Measurements from ENCODE around the gene PRR12.
A peak's percentile ranks its signal among the peaks of the same experiment; 100 is the strongest.

PRR12 gene

DNA sequence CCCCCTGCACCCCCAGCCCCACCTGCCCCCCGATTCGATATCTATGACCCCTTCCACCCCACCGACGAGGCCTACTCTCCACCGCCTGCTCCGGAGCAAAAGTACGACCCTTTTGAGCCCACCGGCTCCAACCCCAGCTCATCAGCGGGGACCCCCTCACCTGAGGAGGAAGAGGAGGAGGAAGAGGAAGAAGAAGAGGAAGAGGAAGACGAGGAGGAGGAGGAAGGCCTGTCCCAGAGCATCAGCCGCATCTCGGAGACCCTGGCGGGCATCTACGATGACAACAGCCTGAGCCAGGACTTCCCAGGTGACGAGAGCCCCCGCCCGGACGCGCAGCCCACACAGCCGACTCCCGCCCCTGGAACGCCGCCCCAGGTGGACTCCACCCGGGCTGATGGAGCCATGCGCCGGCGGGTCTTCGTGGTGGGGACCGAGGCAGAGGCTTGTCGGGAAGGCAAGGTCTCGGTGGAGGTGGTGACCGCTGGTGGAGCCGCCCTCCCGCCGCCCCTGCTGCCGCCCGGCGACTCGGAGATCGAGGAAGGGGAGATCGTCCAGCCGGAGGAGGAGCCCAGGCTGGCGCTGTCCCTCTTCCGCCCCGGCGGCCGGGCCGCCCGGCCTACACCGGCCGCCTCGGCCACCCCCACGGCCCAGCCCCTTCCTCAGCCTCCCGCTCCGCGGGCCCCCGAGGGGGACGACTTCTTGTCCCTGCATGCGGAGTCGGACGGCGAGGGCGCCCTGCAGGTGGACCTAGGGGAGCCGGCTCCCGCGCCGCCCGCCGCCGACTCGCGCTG lies 60.2 kb downstream of the PRR12 start:
- no peak for DNase-seq

DNA sequence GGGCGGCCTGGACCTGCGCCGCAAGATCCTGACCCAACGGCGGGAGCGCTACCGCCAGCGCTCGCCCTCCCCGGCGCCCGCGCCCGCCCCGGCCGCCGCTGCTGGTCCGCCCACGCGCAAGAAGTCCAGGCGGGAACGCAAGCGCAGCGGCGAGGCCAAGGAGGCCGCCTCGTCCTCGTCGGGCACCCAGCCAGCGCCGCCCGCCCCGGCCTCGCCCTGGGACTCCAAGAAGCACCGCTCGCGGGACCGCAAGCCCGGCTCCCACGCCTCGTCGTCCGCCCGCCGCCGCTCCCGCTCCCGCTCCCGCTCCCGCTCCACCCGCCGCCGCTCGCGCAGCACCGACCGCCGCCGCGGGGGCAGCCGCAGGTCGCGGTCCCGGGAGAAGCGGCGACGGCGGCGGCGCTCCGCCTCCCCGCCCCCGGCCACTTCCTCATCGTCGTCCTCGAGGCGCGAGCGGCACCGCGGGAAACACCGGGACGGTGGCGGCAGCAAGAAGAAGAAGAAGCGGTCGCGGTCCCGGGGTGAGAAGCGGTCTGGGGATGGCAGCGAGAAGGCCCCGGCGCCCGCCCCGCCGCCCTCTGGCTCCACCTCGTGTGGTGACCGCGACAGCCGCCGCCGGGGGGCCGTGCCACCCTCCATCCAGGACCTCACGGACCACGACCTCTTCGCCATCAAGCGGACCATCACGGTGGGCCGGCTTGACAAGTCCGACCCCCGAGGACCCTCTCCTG lies 61.0 kb downstream of the PRR12 start:
- no peak for DNase-seq

DNA sequence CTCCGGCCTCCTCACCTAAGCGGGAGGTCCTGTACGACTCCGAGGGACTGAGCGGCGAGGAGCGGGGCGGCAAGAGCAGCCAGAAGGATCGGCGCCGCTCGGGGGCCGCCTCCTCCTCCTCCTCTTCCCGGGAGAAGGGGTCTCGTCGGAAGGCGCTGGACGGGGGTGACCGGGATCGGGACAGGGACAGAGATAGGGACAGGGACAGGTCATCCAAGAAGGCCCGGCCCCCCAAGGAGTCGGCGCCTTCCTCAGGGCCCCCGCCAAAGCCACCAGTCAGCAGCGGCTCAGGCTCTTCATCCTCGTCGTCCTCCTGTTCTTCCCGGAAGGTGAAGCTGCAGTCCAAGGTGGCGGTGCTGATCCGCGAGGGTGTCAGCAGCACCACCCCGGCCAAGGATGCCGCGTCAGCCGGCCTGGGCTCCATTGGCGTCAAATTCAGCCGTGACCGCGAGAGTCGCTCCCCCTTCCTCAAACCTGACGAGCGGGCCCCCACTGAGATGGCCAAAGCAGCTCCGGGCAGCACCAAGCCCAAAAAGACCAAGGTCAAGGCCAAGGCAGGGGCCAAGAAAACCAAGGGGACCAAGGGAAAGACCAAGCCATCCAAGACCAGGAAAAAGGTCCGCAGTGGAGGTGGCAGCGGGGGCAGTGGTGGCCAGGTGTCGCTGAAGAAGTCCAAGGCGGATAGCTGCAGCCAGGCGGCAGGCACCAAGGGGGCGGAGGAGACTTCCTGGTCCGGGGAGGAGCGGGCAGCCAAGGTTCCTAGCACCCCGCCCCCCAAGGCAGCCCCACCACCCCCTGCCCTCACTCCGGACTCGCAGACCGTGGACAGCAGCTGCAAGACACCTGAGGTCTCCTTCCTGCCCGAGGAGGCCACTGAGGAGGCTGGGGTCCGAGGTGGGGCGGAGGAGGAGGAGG lies 61.8 kb downstream of the PRR12 start:
- DNase-seq = no peak

DNA sequence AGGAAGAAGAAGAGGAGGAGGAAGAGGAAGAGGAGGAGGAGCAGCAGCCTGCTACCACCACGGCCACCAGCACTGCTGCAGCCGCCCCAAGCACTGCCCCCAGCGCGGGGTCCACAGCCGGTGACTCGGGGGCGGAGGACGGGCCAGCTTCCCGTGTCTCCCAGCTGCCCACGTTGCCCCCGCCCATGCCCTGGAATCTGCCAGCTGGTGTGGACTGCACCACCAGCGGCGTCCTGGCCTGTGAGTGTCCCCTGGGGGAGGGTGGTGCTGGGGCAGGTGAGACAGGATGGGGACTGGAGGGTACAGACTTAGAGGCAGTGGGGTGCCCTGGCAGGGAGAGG lies 62.5 kb downstream of the PRR12 start:
- no peak for DNase-seq

DNA sequence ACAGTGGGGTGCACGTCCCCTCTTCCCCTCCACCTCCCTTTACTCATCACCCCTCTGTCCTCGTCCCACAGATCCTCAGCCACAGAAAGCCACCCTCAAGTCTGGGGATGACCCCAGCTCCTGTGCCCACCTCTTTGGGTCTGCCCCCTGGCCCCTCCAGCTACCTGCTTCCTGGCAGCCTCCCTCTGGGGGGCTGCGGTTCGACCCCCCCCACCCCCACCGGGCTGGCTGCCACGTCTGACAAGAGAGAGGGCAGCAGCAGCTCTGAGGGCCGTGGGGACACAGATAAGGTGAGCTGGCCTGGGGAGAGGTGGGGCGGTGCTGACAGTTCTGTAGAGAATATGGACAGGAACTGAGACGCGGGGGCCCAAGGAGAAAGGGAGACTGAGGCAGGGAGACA lies 63.6 kb downstream of the PRR12 start:
- DNase-seq = no peak

DNA sequence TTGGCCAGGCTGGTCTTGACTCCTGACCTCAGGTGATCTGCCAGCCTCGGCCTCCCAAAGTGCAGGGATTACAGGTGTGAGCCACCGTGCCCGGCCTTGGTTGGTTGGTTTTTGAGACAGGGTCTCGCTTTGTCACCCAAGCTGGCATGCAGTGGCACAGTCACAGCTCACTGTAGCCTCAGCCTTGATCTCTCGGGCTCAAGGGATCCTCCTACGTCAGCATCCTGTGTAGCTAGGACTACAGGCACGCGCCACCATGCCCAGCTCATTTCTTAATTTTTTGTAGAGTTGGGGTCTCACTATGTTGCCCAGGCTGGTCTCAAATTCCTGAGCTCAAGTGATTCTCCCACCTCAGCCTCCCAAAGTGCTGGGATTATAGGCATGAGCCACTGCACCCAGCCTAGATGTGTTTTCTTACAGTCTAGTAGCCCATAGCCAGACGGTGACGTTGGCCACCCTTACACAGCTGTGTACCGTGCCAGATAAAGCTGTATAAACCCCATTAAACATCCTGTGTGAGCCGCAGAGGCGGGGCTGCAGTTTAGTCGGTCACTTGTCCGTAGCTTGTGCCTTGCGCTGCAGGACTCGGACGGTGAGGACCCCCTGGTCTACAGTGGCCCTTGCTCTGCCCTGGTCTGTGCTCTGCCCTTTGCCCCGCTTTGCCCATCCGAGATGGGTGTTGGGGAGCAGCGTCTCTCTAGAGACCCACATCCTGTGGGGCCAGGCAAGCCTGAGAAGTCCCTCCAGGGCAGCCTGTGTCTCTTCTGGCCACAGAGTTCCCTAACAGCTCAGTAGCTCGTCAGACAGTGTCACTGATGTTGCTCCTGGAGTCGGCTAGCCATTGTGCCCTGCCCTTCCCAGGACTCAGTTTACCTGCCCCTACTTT lies 64.8 kb downstream of the PRR12 start:
- no peak for DNase-seq

DNA sequence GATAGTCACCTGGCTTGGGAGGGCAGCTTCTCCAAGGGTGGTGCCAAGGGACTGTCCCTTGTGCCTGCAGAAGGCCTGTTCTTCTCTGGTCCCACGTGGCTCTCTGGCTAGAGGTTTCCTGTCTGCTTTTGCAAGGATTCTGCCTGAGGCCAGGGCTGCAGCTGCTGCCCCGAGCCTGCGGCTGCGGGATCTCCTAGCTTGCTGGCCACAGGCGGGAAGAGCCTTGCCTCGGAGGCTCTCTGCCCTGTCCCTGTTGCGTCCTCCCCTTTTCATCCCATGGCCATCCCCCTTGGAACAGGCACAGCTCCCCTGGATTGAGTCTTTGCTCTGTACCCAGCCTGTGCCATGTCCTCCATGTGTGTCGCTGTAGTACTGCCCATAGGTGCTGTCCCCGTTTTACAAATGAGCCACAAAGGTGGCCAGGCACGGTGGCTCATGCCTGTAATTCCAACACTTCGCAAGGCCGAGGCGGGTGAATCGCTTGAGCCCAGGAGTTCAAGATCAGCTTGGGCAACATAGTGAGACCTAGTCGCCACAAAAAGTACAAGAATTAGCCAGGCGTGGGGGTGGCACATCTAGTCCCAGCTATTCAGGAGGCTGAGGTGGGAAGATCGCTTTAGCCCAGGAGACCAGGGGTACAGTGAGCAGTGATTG lies 65.6 kb downstream of the PRR12 start:
- DNase-seq = no peak

DNA sequence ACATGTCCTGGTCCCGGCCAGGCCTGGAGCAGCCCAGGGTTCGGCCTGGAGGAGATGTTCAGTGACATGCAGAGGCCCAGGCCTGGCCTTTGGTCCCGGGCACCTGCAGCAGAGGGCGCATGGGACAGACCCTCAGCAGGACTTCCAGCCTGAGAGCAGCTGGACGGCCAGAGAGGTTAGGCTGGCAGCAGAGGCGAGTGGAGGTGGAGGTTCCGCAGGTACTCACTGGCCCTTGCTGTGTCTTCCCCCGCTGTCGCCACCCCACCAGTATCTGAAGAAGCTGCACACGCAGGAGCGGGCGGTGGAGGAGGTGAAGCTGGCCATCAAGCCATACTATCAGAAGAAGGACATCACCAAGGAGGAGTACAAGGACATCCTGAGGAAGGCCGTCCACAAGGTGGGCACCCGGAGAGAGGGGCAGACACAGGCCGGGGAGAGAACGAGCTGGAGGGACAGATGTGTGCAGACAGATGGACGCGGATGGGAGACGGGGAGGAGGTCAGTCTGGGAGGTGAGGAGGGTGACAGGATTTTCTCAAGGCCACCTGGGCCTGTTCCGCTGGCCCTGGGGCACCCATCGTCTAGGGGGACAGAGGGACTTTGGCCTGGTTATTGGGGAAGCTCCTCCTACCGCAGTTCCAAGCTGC lies 66.6 kb downstream of the PRR12 start:
- DNase-seq = no peak

DNA sequence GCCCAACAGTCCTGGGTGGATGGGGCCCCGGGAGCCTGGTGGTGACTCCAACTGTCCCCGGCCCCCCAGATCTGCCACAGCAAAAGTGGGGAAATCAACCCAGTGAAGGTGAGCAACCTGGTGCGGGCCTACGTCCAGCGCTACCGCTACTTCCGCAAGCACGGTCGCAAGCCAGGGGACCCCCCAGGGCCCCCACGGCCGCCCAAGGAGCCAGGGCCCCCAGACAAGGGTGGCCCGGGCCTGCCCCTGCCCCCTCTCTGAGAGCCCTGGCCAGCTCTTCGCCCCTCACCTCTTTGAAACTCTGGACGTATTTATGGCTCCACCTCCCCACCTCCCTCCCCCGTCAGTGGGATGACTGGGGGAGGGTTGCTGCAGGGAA lies 67.1 kb downstream of the PRR12 start:
- DNase-seq = no peak

DNA sequence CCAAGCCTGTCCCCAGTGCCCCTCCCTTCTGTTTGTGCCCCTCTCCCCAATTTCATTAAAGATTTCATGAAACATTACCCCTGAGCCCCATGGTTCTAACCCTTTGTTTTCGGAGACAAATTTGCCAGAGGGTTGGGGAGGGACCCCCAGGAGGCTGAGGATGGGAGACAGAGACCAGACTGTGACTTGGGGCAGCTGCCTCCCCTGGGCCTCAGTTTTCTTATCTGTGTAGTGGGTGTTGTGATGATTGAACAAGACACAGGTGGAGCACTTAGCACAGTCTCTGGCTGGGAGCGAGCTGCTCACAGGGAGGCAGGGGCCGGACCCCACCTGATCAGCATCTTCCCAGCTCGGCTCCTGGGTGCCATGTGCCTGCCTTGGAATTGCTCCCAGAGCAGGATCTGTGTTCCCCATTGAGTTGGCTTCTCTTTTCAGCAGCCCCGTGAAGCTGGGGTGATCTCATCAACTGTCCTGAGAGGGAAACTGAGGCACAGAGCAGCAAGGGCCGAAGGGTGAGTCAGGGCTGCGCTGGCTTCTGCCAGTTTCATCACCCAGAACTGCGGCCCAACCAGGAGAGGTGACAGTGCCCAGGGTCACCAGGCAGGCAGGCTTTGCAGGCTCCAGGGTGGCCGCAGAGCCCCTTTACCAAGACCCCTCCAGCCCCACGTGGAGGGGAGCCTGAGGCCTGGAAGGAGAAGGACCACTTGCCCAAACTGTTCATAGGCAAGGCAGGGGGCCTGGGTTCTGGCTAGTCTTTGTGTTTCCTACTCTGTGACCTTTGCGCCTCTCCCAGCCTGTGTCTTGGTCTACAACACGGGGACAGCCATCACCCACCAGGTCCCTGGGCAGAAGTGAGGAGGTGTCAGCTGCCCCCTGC lies 67.8 kb downstream of the PRR12 start:
- DNase-seq = no peak

DNA sequence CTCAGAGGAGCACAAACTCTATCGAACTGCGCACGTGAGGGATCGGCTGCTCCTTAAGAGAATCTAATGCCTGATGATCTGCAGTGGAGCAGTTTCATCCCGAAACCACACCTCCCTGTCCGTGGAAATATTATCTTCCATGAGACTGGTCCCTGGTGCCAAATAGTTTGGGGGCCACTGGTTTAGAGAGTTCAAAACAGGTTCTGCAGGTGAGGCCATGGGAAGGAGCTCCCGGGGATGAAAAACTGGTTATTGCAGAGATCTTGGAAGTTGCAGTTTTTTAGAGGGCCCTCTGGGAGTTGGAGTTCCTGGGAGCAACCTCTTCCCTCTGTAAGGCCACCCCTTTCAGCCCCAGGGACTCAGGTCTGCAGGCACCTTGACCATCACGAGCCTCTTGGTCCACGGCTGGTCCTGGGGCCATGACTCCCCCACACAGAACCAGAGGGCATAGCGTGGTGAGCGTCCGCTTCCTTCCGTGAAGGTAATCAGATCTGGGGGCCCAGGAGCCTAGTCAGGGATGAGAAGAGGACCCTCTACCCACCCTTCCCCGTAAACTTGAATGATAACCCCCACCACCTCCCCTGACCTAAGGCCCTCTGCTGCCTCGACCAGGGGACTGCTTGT lies 69.5 kb downstream of the PRR12 start:
- DNase-seq = no peak

DNA sequence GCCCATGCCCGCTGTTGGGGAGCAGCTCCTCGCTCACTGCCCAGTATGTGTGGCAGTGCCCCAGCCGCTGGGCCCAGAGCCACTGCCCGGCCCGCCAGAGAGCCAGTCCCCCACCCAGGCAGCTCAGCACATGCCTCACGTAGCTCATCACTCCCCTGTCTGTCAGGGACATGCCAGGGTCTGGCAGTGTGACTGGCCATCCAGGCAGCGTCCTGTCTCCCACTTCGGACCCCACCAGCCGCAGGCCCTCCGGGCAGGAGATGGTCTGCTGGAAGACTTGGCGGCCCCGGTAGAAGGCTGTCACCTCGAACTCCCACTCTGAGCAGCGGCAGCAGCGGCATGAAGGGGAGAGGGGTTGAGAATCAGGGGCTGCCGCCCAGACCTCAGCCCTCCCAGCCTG lies 71.0 kb downstream of the PRR12 start:
- DNase-seq = no peak

DNA sequence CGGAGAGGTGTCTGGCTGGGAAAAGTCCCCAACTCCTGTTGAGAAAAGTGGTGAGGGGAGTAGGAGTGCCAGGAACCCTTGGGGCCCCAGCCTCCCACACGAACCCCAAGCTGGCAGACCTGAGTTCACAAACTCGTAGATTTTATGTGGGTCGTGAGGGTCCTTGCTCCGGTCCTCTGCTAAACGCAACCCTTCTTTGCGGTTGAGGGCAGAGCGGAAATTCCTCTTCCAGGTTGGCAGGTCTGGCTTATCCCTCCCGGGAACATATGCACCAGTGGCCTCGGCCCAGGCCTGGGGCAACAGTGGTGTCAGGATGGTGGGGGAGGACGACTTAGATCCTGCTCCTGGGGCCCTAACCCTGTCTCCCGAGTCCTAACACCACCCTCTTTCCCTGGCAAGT lies 72.2 kb downstream of the PRR12 start:
- no peak for DNase-seq

DNA sequence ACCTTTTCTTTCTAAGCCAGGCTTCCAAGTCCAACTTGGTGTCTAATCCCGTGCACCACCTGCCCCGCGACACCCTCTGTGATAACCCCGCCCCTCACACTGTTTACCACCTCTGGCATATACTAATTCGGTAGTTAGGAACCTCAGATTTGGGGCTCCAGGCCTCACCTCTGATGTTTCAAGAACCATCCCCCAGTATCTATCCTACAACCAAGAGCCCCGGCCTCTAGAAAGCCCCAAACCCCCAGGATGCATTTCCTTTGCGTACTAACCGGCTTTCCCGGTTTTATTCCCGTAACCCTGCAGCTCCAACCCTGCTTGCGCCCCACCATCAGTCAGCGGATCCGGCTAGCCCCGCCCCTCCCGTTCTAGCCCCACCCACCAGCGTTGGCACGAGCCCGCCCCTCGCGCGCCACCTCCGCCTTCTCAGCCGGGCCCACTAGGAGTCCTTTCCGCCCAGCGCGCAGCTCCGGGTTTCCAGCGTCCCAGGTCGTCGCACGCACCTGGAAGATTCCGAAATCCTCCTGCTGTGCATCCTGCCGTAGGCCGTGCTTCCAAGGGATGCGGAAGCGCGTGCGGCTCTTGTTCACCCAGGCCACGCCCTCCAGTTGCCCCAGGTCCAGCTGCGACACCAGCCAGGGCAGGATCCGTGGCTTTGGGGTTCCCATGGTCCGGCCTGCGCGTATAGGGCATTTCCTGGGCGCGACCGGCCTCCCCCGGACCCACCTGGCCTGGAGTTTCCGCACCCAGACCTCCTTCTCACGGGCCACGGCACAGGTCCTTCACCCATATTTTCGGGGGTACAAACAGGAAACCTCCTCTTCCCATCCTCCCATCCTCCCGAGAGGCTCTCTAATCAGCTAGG lies 73.4 kb downstream of the PRR12 start:
- peak; percentile 79 for DNase-seq

DNA sequence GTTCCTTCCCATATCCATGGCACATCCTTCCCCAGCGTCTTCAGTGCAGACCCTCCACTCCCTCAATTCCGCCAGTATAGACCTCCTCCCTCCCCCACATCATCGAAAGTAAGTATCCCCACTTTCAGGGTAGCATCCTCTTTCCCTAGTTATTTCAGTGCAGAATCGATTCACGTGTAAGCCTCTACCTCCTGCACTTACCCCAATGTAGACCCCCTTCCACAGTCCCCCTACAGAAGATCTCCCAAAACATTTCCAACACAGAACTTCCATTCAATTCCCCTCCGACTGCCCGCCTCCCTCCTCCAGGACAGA lies 74.0 kb downstream of the PRR12 start:
- peak; percentile 47 for DNase-seq

DNA sequence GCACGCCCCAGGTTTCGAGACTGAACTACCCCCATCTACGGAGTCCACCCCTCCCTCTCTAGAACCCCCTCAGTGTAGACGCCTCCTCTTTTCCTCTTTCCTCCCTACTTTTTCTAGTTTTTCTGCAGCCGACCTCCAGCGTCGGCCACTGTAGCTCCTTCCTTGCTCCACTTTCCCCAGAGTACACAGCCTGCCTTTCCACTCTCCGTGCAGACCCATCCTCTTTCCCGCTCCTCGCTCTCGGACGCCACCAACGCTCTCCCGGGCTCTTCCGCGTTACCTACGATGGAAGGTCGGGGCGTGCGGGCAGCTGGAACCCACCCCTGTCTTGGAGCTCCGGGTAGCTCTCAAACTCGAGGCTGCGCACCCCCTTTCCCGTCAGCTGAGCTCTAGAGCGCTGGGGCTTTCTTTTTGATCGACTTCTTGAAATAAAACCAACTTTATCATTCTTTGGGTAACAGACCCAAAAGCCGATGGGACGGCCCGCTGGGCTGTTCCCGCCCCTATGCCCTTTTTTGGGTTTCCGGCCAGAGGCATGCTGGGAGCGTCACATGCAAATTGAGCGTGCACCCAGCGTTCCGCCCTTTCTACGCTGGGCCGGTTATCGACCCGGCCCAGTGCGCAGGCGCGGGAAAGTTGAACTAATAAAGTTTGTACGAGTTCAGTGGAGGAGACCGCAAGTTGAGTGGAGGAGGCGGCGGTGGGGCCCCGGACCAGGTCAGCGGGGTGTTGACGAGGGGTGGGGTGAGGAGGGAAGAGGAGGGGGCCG lies 74.6 kb downstream of the PRR12 start, which contains the start of the genes BCL2L12 and IRF3:
Gene BCL2L12 (plus strand): TSS at position 583 of the 769 bp plus-strand sequence. CDS start 760 bp downstream, outside the sequence.
Gene IRF3 (minus strand): TSS at position 507 of the 769 bp plus-strand sequence. CDS start 1,019 bp downstream, outside the sequence.
- DNase-seq = peak; percentile 97

DNA sequence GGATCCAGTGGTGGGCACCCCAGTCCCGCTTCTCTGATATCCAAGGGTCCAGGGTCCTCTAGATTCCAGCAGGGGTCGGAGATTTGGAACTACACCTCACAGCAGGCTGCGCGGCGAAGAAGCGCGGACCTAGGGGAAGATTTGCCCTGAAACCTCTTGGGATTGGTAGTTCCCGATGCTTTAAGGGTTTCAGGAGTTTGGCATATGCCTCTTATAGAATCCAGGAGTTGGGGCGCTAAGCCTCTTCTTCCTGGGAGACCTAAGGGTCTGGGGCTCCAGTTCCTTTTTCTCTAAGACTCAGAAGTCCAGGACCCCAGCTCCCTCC lies 75.1 kb downstream of the PRR12 start:
- DNase-seq = no peak

DNA sequence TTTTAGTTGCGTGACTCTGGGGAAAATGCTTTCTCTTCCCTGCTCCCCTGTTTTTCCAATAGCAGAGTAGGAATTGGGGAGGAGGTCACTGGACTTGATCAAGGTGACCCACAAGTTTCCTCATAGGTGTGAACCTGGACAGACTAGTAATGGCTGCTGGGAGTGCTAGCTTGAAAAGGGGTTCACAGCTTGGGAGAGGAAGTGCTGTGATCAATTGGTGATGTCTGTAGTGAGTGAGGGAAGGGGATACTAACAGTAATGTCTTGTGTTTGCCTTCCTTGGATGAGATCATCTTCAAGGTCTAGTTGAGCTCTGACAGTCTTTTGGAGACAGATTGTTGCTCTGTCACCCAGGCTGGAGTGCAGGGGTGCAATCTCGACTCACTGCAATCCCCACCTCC lies 76.5 kb downstream of the PRR12 start:
- no peak for DNase-seq

Data from NCI-H748 treated with DMSO at 0.1 percent for 48 hours (cell line).